Body of pancreas (tissue), 4 donors: ENCODE results near the gene MMP2. TPM values are rescaled to one million over a fixed set of nuclear protein-coding genes. Genes with fewer than 3 reads are reported as not detected.

Source experiments
- ATAC-seq: fragments of 150-250 bp; one replicate; pipeline ENCODE4 v1.9.1; 2016
- DNase-seq, 4 donors: peaks; one replicate each; pipeline ENCODE4 v3.0.0-alpha.2; 2019
- H3K27ac ChIP-seq, 4 donors: fragments of 200-600 bp; sonication (generic); 1 replicate in 3 of 4; 2 replicates in 1 of 4; pipeline versions ENCODE4 v1.5.1 to v1.6.1; 2016 to 2019; ENCODE audit warnings: mild to moderate bottlenecking in 1 of 4, mixed read lengths in 1 of 4, moderate library complexity in 1 of 4
- H3K27me3 ChIP-seq, 2 donors: fragments of 200-600 bp; sonication (generic); one replicate each; pipeline ENCODE4 v1.6.0; 2016; ENCODE audit warnings: mild to moderate bottlenecking in 1 of 2
- H3K36me3 ChIP-seq, 2 donors: fragments of 200-600 bp; sonication (generic); replicated peaks in 1 of 2; 2 replicates each; pipeline ENCODE4 v1.5.1; 2016; ENCODE audit warnings: low read depth in 2 of 2; ENCODE audit not compliant: insufficient read depth in 1 of 2
- H3K4me1 ChIP-seq: fragments of 200-600 bp; sonication (generic); one replicate; pipeline ENCODE4 v1.6.0; 2016
- H3K4me3 ChIP-seq, 2 donors: fragments of 200-600 bp; sonication (generic); 1 replicate in 1 of 2; 2 replicates in 1 of 2; pipeline ENCODE4 v1.5.1; 2016 to 2019
- H3K9me3 ChIP-seq, 3 donors: fragments of 200-600 bp; sonication (generic); 1 replicate in 2 of 3; 2 replicates in 1 of 3; pipeline ENCODE4 v1.5.1; 2016
- POLR2A ChIP-seq, 3 donors: fragments of 450-650 bp; IDR thresholded peaks; one replicate each; pipeline ENCODE4 v1.6.1; 2016; ENCODE audit warnings: antibody characterized with exemption in 3 of 3, mild to moderate bottlenecking in 2 of 3
- WGBS, 2 donors: methylation state at CpG; one replicate each; pipeline ENCODE4 v1.1.5; 2017; 5-methylcytosine and 5-hydroxymethylcytosine counted together
- intact Hi-C: fragments of 100-400 bp; cut with DNase I; formaldehyde crosslinking; loops from one replicate; pipeline ENCODE4 v1.15.1; 2023
- total RNA-seq, 2 donors: library from RNA; depleted of rRNA; stranded (reverse); fragments of >200 nt; gene quantifications; one replicate each; pipeline ENCODE4 v1.1.0, GENCODE V29; 2016
- TF ChIP-seq, protein P1 (sequence below), 7 experiments: fragments of 450-650 bp in 4 of 7; fragments of 200-600 bp in 3 of 7; sonication (generic) in 3 of 7; IDR thresholded peaks; one replicate each; pipeline ENCODE4 v1.5.1; 2016 to 2019; ENCODE audit warnings: antibody characterized with exemption in 7 of 7

The MMP2 gene
- total RNA-seq, 2 donors from 2014 or later = 58.7 to 76.0 TPM

DNA sequence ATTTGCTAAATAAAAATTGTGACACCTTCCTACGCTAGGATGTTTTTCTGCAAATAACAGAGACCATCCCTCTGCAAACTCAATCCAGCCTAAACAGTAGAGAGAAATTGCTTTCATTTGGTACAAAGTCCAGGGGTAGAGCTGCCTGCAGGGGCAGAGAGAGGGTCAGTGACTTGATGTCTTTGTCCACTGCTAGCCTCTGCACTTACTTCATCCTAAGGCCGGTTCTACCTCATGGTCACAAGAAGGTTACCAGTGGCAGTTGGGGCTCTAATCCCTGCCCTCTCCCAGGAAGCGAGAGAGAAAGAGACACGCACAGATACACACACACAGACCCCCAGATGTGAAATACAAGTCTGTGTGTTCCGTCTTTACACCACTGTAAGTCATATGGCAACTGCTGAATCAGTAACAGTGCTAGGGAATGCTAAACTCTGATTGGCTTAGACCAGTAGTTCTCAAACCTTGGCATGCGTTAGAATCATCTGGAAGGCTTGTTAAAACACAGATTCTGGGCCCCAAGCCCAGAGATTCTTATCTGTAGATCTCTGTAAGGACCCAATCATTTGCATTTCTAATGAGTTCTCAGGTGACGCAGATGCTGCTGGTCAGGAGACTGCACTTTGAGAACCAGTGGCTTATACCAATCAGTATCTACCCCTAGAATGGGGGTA lies 16.8 kb downstream of the MMP2 start:
- H3K27ac ChIP-seq = no peak overlapping the region
- TF ChIP-seq POLR2A (IDR thresholded peaks at IDR 0.05) = no peak
- TF ChIP-seq, protein P1, sequence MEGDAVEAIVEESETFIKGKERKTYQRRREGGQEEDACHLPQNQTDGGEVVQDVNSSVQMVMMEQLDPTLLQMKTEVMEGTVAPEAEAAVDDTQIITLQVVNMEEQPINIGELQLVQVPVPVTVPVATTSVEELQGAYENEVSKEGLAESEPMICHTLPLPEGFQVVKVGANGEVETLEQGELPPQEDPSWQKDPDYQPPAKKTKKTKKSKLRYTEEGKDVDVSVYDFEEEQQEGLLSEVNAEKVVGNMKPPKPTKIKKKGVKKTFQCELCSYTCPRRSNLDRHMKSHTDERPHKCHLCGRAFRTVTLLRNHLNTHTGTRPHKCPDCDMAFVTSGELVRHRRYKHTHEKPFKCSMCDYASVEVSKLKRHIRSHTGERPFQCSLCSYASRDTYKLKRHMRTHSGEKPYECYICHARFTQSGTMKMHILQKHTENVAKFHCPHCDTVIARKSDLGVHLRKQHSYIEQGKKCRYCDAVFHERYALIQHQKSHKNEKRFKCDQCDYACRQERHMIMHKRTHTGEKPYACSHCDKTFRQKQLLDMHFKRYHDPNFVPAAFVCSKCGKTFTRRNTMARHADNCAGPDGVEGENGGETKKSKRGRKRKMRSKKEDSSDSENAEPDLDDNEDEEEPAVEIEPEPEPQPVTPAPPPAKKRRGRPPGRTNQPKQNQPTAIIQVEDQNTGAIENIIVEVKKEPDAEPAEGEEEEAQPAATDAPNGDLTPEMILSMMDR (IDR thresholded peaks at IDR 0.05) = no peak
- no peaks in the 10 kb centered on the region for H3K36me3 ChIP-seq
- intact Hi-C loops = no loop called here
- H3K4me3 ChIP-seq = no peak overlapping the region
- no peaks in the 10 kb centered on the region for H3K9me3 ChIP-seq
- 67 to 74% methylated on average over 6 to 7 of the region's 7 CpGs for WGBS, 2 donors
- H3K4me1 ChIP-seq = no peaks in the 10 kb centered on the region
- no peak for DNase-seq
- ATAC-seq = peak; percentile 42
- H3K27me3 ChIP-seq = no peaks in the 10 kb centered on the region

DNA sequence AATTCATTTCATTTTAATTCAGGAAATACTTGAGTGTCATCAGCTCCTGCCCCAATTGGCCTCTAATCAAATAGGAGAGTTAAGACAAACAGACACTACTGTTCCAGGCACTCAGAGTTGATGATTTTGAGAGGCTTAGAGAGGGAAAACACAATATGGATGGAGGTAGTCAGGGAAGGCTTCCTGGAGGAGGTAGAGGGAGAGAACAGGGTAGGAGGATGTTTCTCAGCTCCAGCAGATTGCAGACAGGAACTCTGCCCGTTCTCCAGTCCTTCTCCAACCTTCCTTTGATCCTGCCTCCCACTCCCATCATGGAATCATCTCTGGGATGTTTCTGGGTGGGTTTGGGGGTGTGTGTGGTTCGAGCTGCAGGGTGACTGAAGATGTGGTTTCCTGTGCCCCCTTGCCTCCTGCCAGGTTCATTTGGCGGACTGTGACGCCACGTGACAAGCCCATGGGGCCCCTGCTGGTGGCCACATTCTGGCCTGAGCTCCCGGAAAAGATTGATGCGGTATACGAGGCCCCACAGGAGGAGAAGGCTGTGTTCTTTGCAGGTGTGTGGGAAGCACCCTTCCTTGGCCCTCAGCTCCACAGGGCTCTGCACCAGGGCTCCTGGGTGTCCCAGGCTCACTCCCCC lies 17.6 kb downstream of the MMP2 start:
- H3K4me1 ChIP-seq = peaks cover 4% of the 10 kb centered on the region
- DNase-seq (no peak), ATAC-seq (peak; percentile 43)
- H3K9me3 ChIP-seq = no peaks in the 10 kb centered on the region
- no peaks in the 10 kb centered on the region for H3K36me3 ChIP-seq
- no peak overlapping the region for H3K4me3 ChIP-seq
- peak overlapping the region in 3 of 4 donors; percentile 9 to 20 (median 10) for H3K27ac ChIP-seq
- intact Hi-C loops = no loop called here
- WGBS, 2 donors = 39 to 66% methylated on average over 8 of the region's 8 CpGs
- H3K27me3 ChIP-seq = no peaks in the 10 kb centered on the region
- no peak for TF ChIP-seq POLR2A (IDR thresholded peaks at IDR 0.05)
- TF ChIP-seq, protein P1 (IDR thresholded peaks at IDR 0.05) = no peak

DNA sequence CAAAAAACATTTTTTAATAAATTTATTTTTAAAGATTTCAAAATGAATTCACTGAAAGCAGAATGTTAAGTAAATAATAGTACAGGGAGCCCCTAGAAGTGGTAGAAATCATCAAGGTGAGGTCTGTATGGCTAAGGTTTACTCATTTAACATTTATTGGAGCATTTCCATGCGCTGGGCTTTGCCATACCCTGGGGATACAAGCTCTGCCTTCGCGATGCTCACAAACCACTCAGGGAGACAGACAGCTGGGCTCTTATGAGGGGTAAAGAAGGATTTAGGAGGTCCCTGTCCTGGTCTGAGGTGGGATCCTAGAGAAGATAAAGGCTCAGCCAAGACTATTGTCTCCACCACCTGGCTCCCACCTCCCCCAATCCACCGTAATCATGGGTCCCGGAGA lies 18.6 kb downstream of the MMP2 start:
- WGBS, 2 donors = 72 to 79% methylated on average over 5 of the region's 5 CpGs
- Histone ChIP-seq H3K27me3 (no peaks in the 10 kb centered on the region), H3K4me1 (peaks cover 13% of the 10 kb centered on the region), H3K36me3 (no peaks in the 10 kb centered on the region), H3K4me3 (no peak overlapping the region), H3K27ac (no peak overlapping the region), H3K9me3 (no peaks in the 10 kb centered on the region)
- no peak for ATAC-seq
- intact Hi-C loops = no loop called here
- no peak for TF ChIP-seq POLR2A (IDR thresholded peaks at IDR 0.05)
- TF ChIP-seq, protein P1 (IDR thresholded peaks at IDR 0.05) = no peak
- no peak for DNase-seq

DNA sequence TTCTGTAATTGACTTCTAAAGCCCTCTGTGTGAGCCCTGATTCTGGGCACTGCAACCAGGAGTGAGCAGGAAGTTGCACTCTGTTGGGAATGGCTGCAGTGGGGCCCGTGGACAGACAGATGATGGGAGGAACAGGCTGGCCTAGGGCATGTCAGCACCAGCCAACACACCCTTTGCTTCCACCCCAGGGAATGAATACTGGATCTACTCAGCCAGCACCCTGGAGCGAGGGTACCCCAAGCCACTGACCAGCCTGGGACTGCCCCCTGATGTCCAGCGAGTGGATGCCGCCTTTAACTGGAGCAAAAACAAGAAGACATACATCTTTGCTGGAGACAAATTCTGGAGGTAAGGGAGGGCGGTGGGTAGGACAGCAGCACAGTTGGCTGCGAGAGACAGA lies 19.1 kb downstream of the MMP2 start:
- intact Hi-C loops = no loop called here
- 83 to 86% methylated on average over 4 to 6 of the region's 6 CpGs for WGBS, 2 donors

More for the DNA sequence above, 19.1 kb downstream of the MMP2 start:
- H3K27me3 ChIP-seq = no peaks in the 10 kb centered on the region
- no peaks in the 10 kb centered on the region for H3K9me3 ChIP-seq
- H3K4me3 ChIP-seq = no peak overlapping the region
- no peak for TF ChIP-seq POLR2A (IDR thresholded peaks at IDR 0.05)
- TF ChIP-seq, protein P1 (IDR thresholded peaks at IDR 0.05) = no peak
- DNase-seq = no peak
- H3K36me3 ChIP-seq = no peaks in the 10 kb centered on the region
- H3K4me1 ChIP-seq = peaks cover 19% of the 10 kb centered on the region
- H3K27ac ChIP-seq = no peak overlapping the region
- ATAC-seq = no peak
